Sigmoid colon (tissue), 7 donors: ENCODE data around the gene PIK3R1. TPM values are rescaled to one million over a fixed set of nuclear protein-coding genes. Genes with fewer than 3 reads are reported as not detected.
A peak's percentile ranks its signal among the peaks of the same experiment; 100 is the strongest.

Source experiments
- DNase-seq: peaks from one replicate; pipeline ENCODE4 v3.0.0-alpha.2; 2019
- H3K27ac ChIP-seq, 4 donors: fragments of 200-600 bp; sonication (generic); one replicate each; pipeline ENCODE4 v1.5.1; 2016 to 2019; ENCODE audit warnings: mild to moderate bottlenecking in 1 of 4
- H3K27me3 ChIP-seq, 3 donors: fragments of 200-600 bp; sonication (generic); one replicate each; pipeline ENCODE4 v1.5.1; 2019; ENCODE audit warnings: mild to moderate bottlenecking in 1 of 3
- H3K36me3 ChIP-seq, 4 donors: fragments of 200-600 bp; sonication (generic); one replicate each; pipeline ENCODE4 v1.5.1; 2016 to 2019
- H3K4me1 ChIP-seq, 4 donors: fragments of 200-600 bp; sonication (generic); one replicate each; pipeline ENCODE4 v1.5.1; 2017 to 2019
- H3K4me3 ChIP-seq, 4 donors: fragments of 200-600 bp; sonication (generic); one replicate each; pipeline ENCODE4 v1.5.1; 2017 to 2019; ENCODE audit warnings: mild to moderate bottlenecking in 2 of 4, moderate library complexity in 1 of 4
- H3K9me3 ChIP-seq, 4 donors: fragments of 200-600 bp in 3 of 4; sonication (generic) in 3 of 4; one replicate each; pipeline versions ENCODE4 v1.5.1 to v1.6.1; 2013 to 2019
- EP300 ChIP-seq, 4 donors: sonication (generic); formaldehyde crosslinking; IDR thresholded peaks; one replicate each; pipeline ENCODE4 v1.6.1; 2017; ENCODE audit warnings: antibody characterized with exemption in 4 of 4
- POLR2A ChIP-seq, 2 donors: fragments of 450-650 bp; IDR thresholded peaks; one replicate each; pipeline ENCODE4 v1.6.1; 2016; ENCODE audit warnings: antibody characterized with exemption in 2 of 2, mild to moderate bottlenecking in 2 of 2, moderate library complexity in 2 of 2
- POLR2AphosphoS5 ChIP-seq, 4 donors: sonication (generic); formaldehyde crosslinking; IDR thresholded peaks; one replicate each; pipeline ENCODE4 v1.6.1; 2017; ENCODE audit warnings: antibody characterized with exemption in 4 of 4
- WGBS, 2 donors: extraction: QIAGEN DNeasy Blood & Tissue Kit; methylation state at CpG; one replicate each; pipeline ENCODE4 v1.1.7; 2013; 5-methylcytosine and 5-hydroxymethylcytosine counted together
- intact Hi-C: fragments of 100-400 bp; cut with DNase I; formaldehyde crosslinking; loops from one replicate; pipeline ENCODE4 v1.15.1; 2023
- polyA plus RNA-seq, 3 donors: library from polyadenylated mRNA; stranded (reverse); fragments of 200-250 nt; gene quantifications; one replicate each; pipeline ENCODE4 v1.2.3, GENCODE V29; 2013
- total RNA-seq, 4 donors: library from RNA; depleted of rRNA; stranded (reverse); fragments of >200 nt; gene quantifications; one replicate each; pipeline ENCODE4 v1.1.0, GENCODE V29; 2016
- TF ChIP-seq, protein P1 (sequence below), 4 experiments: fragments of 450-650 bp in 3 of 4; fragments of 200-600 bp in 1 of 4; IDR thresholded peaks; one replicate each; pipeline ENCODE4 v1.5.1; 2016 to 2019; ENCODE audit warnings: antibody characterized with exemption in 4 of 4, mild to moderate bottlenecking in 3 of 4, moderate library complexity in 2 of 4
- donor health status: healthy with polysubstance abuse.
- donor health status: Bipolar disorder and iron deficiency.
- donor health status: healthy.

Gene PIK3R1
- total and polyA plus RNA-seq, 7 donors, result 9.2 to 227 (median 177) TPM

- peaks cover 0 to 97% (median 85%) of the 10 kb centered on the region in 4 donors for H3K4me1 ChIP-seq
- no peaks in the 10 kb centered on the region for H3K9me3 ChIP-seq
- peak overlapping the region; percentile 55 to 74 (median 65) for H3K27ac ChIP-seq
- no peaks in the 10 kb centered on the region for H3K27me3 ChIP-seq
- intact Hi-C loops, result loop anchor here (10.0 kb wide), 1 partner anchor 215 kb away; no protein-coding TSS in a partner anchor
- no peaks in the 10 kb centered on the region for H3K36me3 ChIP-seq
- DNase-seq, result no peak
- peak overlapping the region in 2 of 4 donors; percentile 1 to 14 for H3K4me3 ChIP-seq
- TF ChIP-seq EP300 (IDR thresholded peaks at IDR 0.05) (no peak), POLR2AphosphoS5 (IDR thresholded peaks at IDR 0.05) (no peak), POLR2A (IDR thresholded peaks at IDR 0.05) (no peak)
- TF ChIP-seq, protein P1, sequence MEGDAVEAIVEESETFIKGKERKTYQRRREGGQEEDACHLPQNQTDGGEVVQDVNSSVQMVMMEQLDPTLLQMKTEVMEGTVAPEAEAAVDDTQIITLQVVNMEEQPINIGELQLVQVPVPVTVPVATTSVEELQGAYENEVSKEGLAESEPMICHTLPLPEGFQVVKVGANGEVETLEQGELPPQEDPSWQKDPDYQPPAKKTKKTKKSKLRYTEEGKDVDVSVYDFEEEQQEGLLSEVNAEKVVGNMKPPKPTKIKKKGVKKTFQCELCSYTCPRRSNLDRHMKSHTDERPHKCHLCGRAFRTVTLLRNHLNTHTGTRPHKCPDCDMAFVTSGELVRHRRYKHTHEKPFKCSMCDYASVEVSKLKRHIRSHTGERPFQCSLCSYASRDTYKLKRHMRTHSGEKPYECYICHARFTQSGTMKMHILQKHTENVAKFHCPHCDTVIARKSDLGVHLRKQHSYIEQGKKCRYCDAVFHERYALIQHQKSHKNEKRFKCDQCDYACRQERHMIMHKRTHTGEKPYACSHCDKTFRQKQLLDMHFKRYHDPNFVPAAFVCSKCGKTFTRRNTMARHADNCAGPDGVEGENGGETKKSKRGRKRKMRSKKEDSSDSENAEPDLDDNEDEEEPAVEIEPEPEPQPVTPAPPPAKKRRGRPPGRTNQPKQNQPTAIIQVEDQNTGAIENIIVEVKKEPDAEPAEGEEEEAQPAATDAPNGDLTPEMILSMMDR (IDR thresholded peaks at IDR 0.05), result no peak
Observed at GRCh38 chr5:68240202-68240601, 24.6 kb downstream of the PIK3R1 start.

DNA sequence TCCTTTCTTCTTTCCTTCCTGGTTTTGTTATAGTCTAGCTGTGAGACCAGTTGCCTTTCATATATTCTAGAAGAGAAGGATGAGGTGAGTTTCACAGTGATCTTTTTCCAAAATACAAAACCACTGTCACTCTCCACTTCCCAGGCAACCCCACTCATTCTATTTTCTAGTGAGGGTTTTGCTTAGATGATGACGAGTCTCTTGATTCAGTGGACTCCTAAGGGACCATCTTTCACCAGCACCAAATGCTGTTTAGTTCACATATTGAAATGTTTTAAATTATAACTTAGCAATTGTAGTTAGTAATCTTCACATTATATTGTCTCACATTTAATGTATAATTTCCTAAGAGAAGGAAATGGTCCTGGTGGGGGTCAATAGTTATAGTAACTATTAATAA, 25.2 kb downstream of the PIK3R1 start:
- no peaks in the 10 kb centered on the region for H3K9me3 ChIP-seq
- intact Hi-C loops, result loop anchor here (10.0 kb wide), 1 partner anchor 216 kb away; no protein-coding TSS in a partner anchor
- no peak overlapping the region for H3K4me3 ChIP-seq
- no peak for DNase-seq
- peaks cover 0 to 99% (median 84%) of the 10 kb centered on the region in 4 donors for H3K4me1 ChIP-seq
- H3K27me3 ChIP-seq, result no peaks in the 10 kb centered on the region
- TF ChIP-seq, protein P1 (IDR thresholded peaks at IDR 0.05), result no peak
- TF ChIP-seq POLR2A (IDR thresholded peaks at IDR 0.05) (no peak), POLR2AphosphoS5 (IDR thresholded peaks at IDR 0.05) (no peak), EP300 (IDR thresholded peaks at IDR 0.05) (no peak)
- WGBS, 2 donors, result 43 to 64% methylated on average over 1 of the region's 1 CpG
- no peaks in the 10 kb centered on the region for H3K36me3 ChIP-seq
- peak overlapping the region; percentile 55 to 74 (median 65) for H3K27ac ChIP-seq

DNA sequence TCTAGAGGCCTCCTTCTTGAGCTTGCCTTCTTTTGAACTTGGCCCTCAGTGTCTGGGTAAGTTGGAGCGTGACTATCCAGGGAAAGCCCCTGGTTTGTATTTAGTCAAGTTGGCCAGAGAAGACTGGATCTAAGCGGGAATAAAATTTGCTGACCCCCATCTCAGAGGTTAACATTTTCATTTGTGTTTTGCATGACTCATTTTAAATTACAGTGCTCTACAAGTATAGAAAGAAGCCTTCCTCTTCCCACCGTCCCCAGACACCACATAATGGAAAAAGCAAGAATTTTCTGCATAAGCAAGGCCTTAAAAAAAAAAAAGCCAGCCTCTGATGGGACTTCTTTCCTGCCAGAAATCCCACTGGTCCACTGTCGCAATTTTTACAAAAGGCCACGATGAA, 27.2 kb downstream of the PIK3R1 start:
- Histone ChIP-seq H3K9me3 (no peaks in the 10 kb centered on the region), H3K36me3 (no peaks in the 10 kb centered on the region), H3K4me1 (peaks cover 0 to 86% (median 68%) of the 10 kb centered on the region in 4 donors), H3K4me3 (no peak overlapping the region), H3K27ac (peak overlapping the region in 3 of 4 donors; percentile 38 to 74 (median 69)), H3K27me3 (no peaks in the 10 kb centered on the region)
- no peak for DNase-seq
- WGBS, 2 donors, result 68 to 76% methylated on average over 5 of the region's 5 CpGs
- TF ChIP-seq EP300 (IDR thresholded peaks at IDR 0.05) (no peak), POLR2A (IDR thresholded peaks at IDR 0.05) (no peak), POLR2AphosphoS5 (IDR thresholded peaks at IDR 0.05) (no peak)
- TF ChIP-seq, protein P1 (IDR thresholded peaks at IDR 0.05), result no peak
- intact Hi-C loops, result loop anchor here (10.0 kb wide), 1 partner anchor 218 kb away; no protein-coding TSS in a partner anchor

GRCh38 chr5:68243251-68243650, 27.7 kb downstream of the PIK3R1 start:
- Histone ChIP-seq H3K27ac (peak overlapping the region in 3 of 4 donors; percentile 38 to 74 (median 69)), H3K27me3 (no peaks in the 10 kb centered on the region), H3K9me3 (no peaks in the 10 kb centered on the region), H3K4me1 (peaks cover 0 to 86% (median 68%) of the 10 kb centered on the region in 4 donors), H3K36me3 (no peaks in the 10 kb centered on the region), H3K4me3 (no peak overlapping the region)
- intact Hi-C loops, result loop anchor here (10.0 kb wide), 1 partner anchor 218 kb away; no protein-coding TSS in a partner anchor
- no peak for DNase-seq
- WGBS, 2 donors, result 86 to 90% methylated on average over 2 of the region's 2 CpGs
- TF ChIP-seq POLR2A (IDR thresholded peaks at IDR 0.05), result no peak
- TF ChIP-seq, protein P1 (IDR thresholded peaks at IDR 0.05), result no peak

- peaks cover 0 to 87% (median 68%) of the 10 kb centered on the region in 4 donors for H3K4me1 ChIP-seq
Observed at GRCh38 chr5:68243681-68244080, 28.1 kb downstream of the PIK3R1 start.

More at GRCh38 chr5:68243681-68244080, 28.1 kb downstream of the PIK3R1 start:
- 63 to 81% methylated on average over 2 of the region's 2 CpGs for WGBS, 2 donors
- no peaks in the 10 kb centered on the region for H3K27me3 ChIP-seq
- intact Hi-C loops, result loop anchor here (10.0 kb wide), 1 partner anchor 219 kb away; no protein-coding TSS in a partner anchor
- H3K27ac ChIP-seq, result peak overlapping the region in 3 of 4 donors; percentile 38 to 74 (median 69)
- DNase-seq, result no peak
- no peaks in the 10 kb centered on the region for H3K9me3 ChIP-seq
- no peak overlapping the region for H3K4me3 ChIP-seq
- H3K36me3 ChIP-seq, result no peaks in the 10 kb centered on the region
- TF ChIP-seq, protein P1 (IDR thresholded peaks at IDR 0.05), result no peak
